Prostate gland (tissue), 2 donors: ENCODE data around the gene ANKRD34B. TPM values are rescaled to one million over a fixed set of nuclear protein-coding genes. Genes with fewer than 3 reads are reported as not detected.
A peak's percentile ranks its signal among the peaks of the same experiment; 100 is the strongest.

Source experiments
- DNase-seq: peaks from one replicate; pipeline ENCODE4 v3.0.0-alpha.2; 2019; ENCODE audit warnings: low spot score
- H3K27ac ChIP-seq, 2 donors: fragments of 200-600 bp; sonication (generic); 2 replicates each; pipeline ENCODE4 v1.5.1; 2017 to 2019
- H3K27me3 ChIP-seq: fragments of 200-600 bp; sonication (generic); replicated peaks from 2 replicates; pipeline ENCODE4 v1.5.1; 2019; ENCODE audit not compliant: insufficient read depth
- H3K36me3 ChIP-seq, 2 donors: fragments of 200-600 bp; sonication (generic); 1 replicate in 1 of 2; 2 replicates in 1 of 2; pipeline versions ENCODE4 v1.5.1 to v1.8.1; 2017 to 2019
- H3K4me1 ChIP-seq: fragments of 200-600 bp; sonication (generic); replicated peaks from 2 replicates; pipeline ENCODE4 v1.5.1; 2019
- H3K4me3 ChIP-seq, 2 donors: fragments of 200-600 bp; sonication (generic); 2 replicates each; pipeline ENCODE4 v1.5.1; 2017 to 2019
- H3K9me3 ChIP-seq: fragments of 200-600 bp; sonication (generic); 2 replicates; pipeline ENCODE4 v1.5.1; 2017
- CTCF ChIP-seq, 4 experiments: fragments of 200-600 bp in 2 of 4; fragments of 450-650 bp in 2 of 4; sonication (generic) in 2 of 4; IDR thresholded peaks; 1 replicate in 3 of 4; 2 replicates in 1 of 4; pipeline ENCODE4 v1.5.1; 2016 to 2019; ENCODE audit warnings: antibody characterized with exemption in 4 of 4, mild to moderate bottlenecking in 2 of 4, moderate library complexity in 2 of 4
- POLR2A ChIP-seq: fragments of 450-650 bp; IDR thresholded peaks from one replicate; pipeline ENCODE4 v1.6.1; 2016; ENCODE audit warnings: antibody characterized with exemption, mild to moderate bottlenecking
- POLR2AphosphoS5 ChIP-seq: sonication (generic); formaldehyde crosslinking; IDR thresholded peaks from one replicate; pipeline ENCODE4 v1.6.1; 2017; ENCODE audit warnings: antibody characterized with exemption
- WGBS: methylation state at CpG from one replicate; pipeline ENCODE4 v1.1.5; 2018; 5-methylcytosine and 5-hydroxymethylcytosine counted together
- intact Hi-C: fragments of 100-400 bp; cut with DNase I; formaldehyde crosslinking; loops from one replicate; pipeline ENCODE4 v1.14.2; 2022
- total RNA-seq, 2 donors: library from RNA; depleted of rRNA; stranded (reverse); fragments of >200 nt; gene quantifications; one replicate each; pipeline ENCODE4 v1.1.0, GENCODE V29; 2016

The ANKRD34B gene
- total RNA-seq, 2 donors from 2014 or later = 0.18 TPM; not detected in 1

DNA sequence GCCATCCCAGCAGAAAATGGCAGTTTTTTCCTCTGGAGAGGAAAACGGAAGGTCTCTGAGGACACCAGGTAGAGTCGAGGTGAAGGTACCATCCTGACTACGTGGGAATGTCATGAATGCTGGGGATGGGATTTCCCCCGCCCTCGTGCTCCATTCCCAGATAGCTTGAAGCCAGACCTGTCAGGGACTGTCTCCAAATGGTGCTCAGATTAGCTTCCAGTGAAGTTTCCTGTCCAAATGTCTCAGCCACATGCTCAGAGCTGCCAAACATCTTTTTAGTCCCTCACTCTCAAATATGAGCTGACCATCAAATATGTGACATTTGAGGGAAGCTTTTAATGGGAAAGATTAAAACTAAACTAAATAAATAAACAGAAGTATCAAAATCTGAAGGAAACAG is 7.6 kb upstream of the ANKRD34B start:
- TF ChIP-seq POLR2A (no peak), POLR2AphosphoS5 (no peak), CTCF (IDR thresholded peaks at IDR 0.05) (no peak)
- Histone ChIP-seq H3K9me3 (no peaks in the 10 kb centered on the region), H3K27me3 (no peaks in the 10 kb centered on the region), H3K4me3 (no peak overlapping the region), H3K27ac (no peak overlapping the region), H3K4me1 (no peaks in the 10 kb centered on the region), H3K36me3 (no peaks in the 10 kb centered on the region)
- 27% methylated on average over 5 of the region's 5 CpGs for WGBS
- intact Hi-C loops = no loop called here
- DNase-seq = no peak

DNA sequence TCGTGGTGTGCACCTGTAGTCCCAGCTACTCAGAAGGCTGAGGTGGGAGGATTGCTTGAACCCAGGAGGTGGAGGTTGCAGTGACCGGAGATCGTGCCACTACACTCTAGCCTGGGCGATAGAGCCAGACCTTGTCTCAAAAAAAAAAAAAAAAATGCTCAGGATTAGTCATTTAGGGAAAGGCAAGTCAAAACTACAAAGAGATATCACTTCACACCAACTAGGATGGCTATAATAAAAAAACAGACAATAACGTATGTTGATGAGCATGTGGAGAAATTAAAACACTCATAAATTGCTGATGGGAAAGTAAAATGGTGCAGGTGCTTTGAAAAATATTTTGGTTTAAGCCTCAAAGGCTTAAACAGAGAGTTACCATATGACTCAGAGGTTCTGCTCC is 6.3 kb upstream of the ANKRD34B start:
- Histone ChIP-seq H3K4me1 (no peaks in the 10 kb centered on the region), H3K36me3 (no peaks in the 10 kb centered on the region), H3K4me3 (no peak overlapping the region), H3K27me3 (peaks cover 2% of the 10 kb centered on the region), H3K27ac (no peak overlapping the region), H3K9me3 (no peaks in the 10 kb centered on the region)
- intact Hi-C loops = no loop called here
- 90% methylated on average over 5 of the region's 5 CpGs for WGBS
- TF ChIP-seq POLR2A (no peak), POLR2AphosphoS5 (no peak), CTCF (IDR thresholded peaks at IDR 0.05) (no peak)
- no peak for DNase-seq

DNA sequence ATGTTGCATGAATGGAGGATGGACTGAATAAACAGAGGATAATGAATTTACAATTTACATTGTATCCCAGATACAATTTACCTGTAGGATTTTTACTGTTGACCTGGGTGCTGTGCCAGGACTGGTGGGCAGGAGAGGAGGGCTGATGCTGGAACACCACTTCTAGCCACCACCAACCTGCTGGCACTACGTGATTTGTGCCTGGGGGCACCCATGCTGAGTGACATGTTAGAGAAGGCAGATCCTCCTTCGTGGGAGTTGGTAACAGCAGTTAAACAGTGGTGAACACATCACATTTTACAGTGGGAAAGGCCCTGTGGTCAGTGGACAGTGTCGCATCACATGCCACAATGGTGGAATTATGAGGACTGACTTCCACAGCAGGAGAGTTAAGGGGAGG is 3.0 kb upstream of the ANKRD34B start:
- intact Hi-C loops = no loop called here
- no peaks in the 10 kb centered on the region for H3K9me3 ChIP-seq
- H3K27me3 ChIP-seq = peaks cover 19% of the 10 kb centered on the region
- no peaks in the 10 kb centered on the region for H3K36me3 ChIP-seq
- H3K27ac ChIP-seq = no peak overlapping the region
- H3K4me3 ChIP-seq = no peak overlapping the region
- H3K4me1 ChIP-seq = peaks cover 4% of the 10 kb centered on the region
- TF ChIP-seq POLR2AphosphoS5 = no peak
- no peak for TF ChIP-seq CTCF (IDR thresholded peaks at IDR 0.05)
- no peak for TF ChIP-seq POLR2A
- DNase-seq = no peak
- 73% methylated on average over 3 of the region's 3 CpGs for WGBS

GRCh38 chr5:80569086-80569960 is 757 bp downstream of the ANKRD34B start:
- peak overlapping the region; percentile 14 to 27 for H3K4me3 ChIP-seq

More at GRCh38 chr5:80569086-80569960, 757 bp downstream of the ANKRD34B start:
- 4% methylated on average over 69 of the region's 89 CpGs for WGBS
- Histone ChIP-seq H3K27me3 (peaks cover 21% of the 10 kb centered on the region), H3K4me1 (peaks cover 4% of the 10 kb centered on the region), H3K27ac (no peak overlapping the region), H3K9me3 (no peaks in the 10 kb centered on the region), H3K36me3 (no peaks in the 10 kb centered on the region)
- no peak for TF ChIP-seq POLR2AphosphoS5
- TF ChIP-seq POLR2A = no peak
- TF ChIP-seq CTCF (IDR thresholded peaks at IDR 0.05) = no peak
- intact Hi-C loops = no loop called here
- DNase-seq = no peak
